ENCODE data around the gene SMPDL3B.

DNA sequence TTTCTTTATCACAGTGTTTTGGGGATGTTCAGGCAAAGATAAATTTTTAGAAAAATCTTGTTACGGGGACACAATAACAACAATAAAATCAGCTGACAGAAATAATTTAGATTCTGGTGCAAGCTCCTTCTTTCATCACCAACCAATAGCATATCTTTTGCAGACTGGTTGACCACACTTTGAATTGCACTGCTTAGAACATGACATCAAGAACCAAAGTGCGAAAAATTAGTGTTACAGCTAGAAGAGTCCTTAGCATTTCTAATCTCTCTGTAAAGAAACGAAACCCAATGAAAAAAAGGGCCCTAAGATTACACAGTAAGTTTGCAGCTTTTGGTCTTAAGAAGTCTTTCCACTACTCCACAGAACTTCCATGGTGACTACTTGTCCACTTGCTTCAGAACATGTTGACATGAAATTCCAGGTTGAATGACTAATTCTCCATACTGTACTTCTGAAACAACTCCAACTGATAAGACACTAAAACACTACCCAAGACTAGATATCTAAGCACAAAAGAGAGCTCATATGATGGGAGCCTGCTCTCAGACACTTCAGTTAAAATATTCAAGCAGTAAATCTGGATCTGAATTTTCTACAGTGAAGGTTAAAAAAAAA, 56.2 kb downstream of the SMPDL3B start:
- TF ChIP-seq SALL2 (tag by site-specific recombination; IDR thresholded peaks at IDR 0.05; ENCODE audit: borderline replicate concordance) (no peak), HOXD13 (CRISPR knock-in tag; IDR thresholded peaks at IDR 0.05; ENCODE audit: borderline replicate concordance) (no peak), ZNF146 (tag by site-specific recombination; IDR thresholded peaks at IDR 0.05) (no peak), ZNF777 (tag by site-specific recombination; IDR thresholded peaks at IDR 0.05; ENCODE audit: borderline replicate concordance) (no peak), MYNN (tag by site-specific recombination; IDR thresholded peaks at IDR 0.05; ENCODE audit: borderline replicate concordance) (no peak), CTCF (tag by site-specific recombination; IDR thresholded peaks at IDR 0.05) (no peak), ZNF2 (tag by site-specific recombination; IDR thresholded peaks at IDR 0.05) (no peak), ZNF311 (tag by site-specific recombination; IDR thresholded peaks at IDR 0.05; ENCODE audit: borderline replicate concordance) (no peak), ZNF16 (tag by site-specific recombination; IDR thresholded peaks at IDR 0.05; ENCODE audit: low read depth) (no peak), ZNF621 (tag by site-specific recombination; IDR thresholded peaks at IDR 0.05) (no peak)
- TF ChIP-seq, protein P1, sequence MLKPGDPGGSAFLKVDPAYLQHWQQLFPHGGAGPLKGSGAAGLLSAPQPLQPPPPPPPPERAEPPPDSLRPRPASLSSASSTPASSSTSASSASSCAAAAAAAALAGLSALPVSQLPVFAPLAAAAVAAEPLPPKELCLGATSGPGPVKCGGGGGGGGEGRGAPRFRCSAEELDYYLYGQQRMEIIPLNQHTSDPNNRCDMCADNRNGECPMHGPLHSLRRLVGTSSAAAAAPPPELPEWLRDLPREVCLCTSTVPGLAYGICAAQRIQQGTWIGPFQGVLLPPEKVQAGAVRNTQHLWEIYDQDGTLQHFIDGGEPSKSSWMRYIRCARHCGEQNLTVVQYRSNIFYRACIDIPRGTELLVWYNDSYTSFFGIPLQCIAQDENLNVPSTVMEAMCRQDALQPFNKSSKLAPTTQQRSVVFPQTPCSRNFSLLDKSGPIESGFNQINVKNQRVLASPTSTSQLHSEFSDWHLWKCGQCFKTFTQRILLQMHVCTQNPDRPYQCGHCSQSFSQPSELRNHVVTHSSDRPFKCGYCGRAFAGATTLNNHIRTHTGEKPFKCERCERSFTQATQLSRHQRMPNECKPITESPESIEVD (tag by site-specific recombination; IDR thresholded peaks at IDR 0.05): no peak

Measured in HEK293 (cell line).